ENCODE results near the gene PRCD.
"Not testable (repeated sequence)": the region's sequence is repeated elsewhere in the genome, so short reads cannot be mapped to it uniquely, and the experiment has no call there.

Gene PRCD

DNA sequence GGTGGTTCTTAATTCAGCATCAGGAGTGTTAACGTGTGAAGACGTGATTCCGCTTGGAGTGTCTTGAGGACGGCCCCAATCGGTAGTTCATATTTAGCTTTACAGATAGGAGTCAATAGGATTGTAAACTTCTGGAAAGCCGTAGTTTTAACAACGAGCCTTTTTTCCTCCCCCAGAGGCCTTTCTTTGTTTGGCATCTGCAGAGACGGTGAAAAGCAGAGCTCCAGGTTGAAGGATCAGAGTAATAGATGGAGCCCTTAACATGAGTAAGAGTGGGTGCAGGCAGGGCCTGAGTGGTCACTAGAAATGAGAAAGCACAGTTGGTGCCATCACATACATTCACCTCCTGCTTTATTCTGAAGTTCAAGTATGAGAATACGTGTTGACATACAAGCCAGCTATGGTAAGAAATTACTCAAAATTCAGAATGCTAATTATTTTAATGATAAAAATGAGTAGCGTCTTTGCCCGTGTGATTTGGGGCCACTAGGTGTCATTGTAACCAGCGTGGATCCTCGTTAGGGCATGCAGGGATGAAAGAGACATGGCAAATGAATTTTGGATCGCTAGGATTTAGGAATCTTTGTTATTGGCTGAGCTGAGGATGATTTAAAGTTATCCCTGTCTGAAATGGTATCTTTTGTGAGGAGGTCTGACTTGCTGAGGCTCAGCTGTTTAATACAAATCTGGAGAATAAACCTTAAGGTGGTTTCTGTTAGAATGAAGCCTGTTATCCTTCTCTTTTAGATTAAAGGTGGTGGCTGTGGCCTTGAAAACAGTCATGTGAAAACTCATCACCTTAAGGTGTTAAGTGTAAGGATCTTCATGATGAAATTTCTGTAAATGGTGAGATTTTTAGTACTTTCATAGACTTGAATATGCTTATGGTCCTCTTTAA lies 18.6 kb downstream of the PRCD start:
- peak overlapping the region; percentile 91 to 92 for H3K9ac ChIP-seq (ENCODE audit: low read depth in 1 of 2, low read length in 2 of 2)
- H3K27me3 ChIP-seq (ENCODE audit: control insufficient read depth in 1 of 2, insufficient read depth in 2 of 2, low read length in 2 of 2) = no peaks in the 10 kb centered on the region
- H3K4me3 ChIP-seq (ENCODE audit: low read depth in 1 of 2, low read length in 2 of 2) = peak overlapping the region; percentile 93 to 96
- H3K36me3 ChIP-seq (ENCODE audit: control insufficient read depth in 1 of 2, insufficient read depth in 2 of 2, low read length in 2 of 2) = peaks cover 8 to 16% of the 10 kb centered on the region in 2 donors
- peaks cover 37 to 38% of the 10 kb centered on the region in 2 donors for H3K4me1 ChIP-seq (ENCODE audit: control insufficient read depth in 1 of 2, insufficient read depth in 2 of 2, low read length in 2 of 2)
- H3K27ac ChIP-seq (ENCODE audit: low read depth, low read length) = no peak overlapping the region
- no peaks in the 10 kb centered on the region for H3K9me3 ChIP-seq (ENCODE audit: control insufficient read depth in 1 of 2, low read length in 2 of 2)

DNA sequence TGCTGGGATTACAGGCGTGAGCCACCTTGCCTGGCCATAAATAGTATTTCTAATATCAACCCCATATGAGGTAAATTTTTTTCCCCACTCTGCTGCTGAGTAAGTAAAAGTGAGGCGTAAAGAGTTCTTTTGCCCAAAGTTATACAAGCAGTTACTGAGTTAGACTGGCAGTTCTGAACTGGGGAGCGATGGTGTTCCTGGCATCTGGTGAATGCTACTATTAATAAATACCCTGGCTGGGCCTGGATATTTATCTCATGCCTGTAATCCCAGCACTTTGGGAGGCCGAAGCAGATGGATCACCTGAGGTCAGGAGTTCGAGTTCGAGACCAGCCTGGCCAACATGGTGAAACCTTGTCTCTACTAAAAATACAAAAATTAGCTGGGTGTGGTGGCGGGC lies 19.6 kb downstream of the PRCD start:
- H3K27ac ChIP-seq (ENCODE audit: low read depth, low read length); H3K9me3 ChIP-seq (ENCODE audit: control insufficient read depth in 1 of 2, low read length in 2 of 2); H3K27me3 ChIP-seq (ENCODE audit: control insufficient read depth in 1 of 2, insufficient read depth in 2 of 2, low read length in 2 of 2): not testable (repeated sequence)
- peaks cover 8 to 16% of the 10 kb centered on the region in 2 donors for H3K36me3 ChIP-seq (ENCODE audit: control insufficient read depth in 1 of 2, insufficient read depth in 2 of 2, low read length in 2 of 2)
- H3K9ac ChIP-seq (ENCODE audit: low read depth in 1 of 2, low read length in 2 of 2) = peak overlapping the region in 1 of 2 donors; percentile 91
- peaks cover 37 to 38% of the 10 kb centered on the region in 2 donors for H3K4me1 ChIP-seq (ENCODE audit: control insufficient read depth in 1 of 2, insufficient read depth in 2 of 2, low read length in 2 of 2)
- peak overlapping the region in 1 of 2 donors; percentile 16 for H3K4me3 ChIP-seq (ENCODE audit: low read depth in 1 of 2, low read length in 2 of 2)

DNA sequence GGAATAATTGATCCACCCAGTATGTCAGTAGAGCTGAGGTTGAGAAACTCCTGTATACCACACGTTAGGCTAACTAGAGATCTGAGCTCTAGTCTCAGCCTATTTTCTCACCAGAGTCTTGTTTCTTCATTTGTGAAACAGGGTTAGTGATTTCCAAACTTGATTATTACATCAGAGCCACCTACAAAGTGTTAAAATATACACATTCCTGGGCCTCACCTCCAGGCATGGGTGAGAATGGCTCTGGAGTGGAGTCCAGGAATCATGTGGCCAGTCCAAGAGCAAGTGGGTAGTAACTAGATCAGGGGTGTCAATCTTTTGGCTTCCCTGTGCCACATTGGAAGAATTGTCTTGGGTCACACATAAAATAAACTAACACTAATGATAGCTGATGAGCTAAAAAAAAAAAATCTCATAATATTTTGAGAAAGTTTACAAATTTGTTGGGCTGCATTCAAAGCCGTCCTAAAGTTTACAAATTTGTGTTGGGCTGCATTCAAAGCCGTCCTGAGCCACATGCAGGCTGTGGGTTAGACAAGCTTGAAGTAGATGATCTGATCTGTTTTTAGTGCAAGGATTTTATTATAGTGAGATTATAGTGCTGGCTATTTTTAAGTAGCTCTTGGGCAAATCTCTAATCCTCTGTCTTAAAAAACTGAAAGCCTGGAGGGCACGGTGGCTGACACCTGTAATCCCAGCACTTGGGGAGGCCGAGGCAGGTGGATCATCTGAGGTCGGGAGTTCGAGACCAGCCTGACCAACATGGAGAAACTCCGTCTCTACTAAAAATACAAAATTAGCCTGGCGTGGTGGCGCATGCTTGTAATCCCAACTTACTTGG lies 20.4 kb downstream of the PRCD start:
- Histone ChIP-seq H3K4me1 (ENCODE audit: control insufficient read depth in 1 of 2, insufficient read depth in 2 of 2, low read length in 2 of 2) (peaks cover 37 to 38% of the 10 kb centered on the region in 2 donors), H3K4me3 (ENCODE audit: low read depth in 1 of 2, low read length in 2 of 2) (no peak overlapping the region), H3K36me3 (ENCODE audit: control insufficient read depth in 1 of 2, insufficient read depth in 2 of 2, low read length in 2 of 2) (peaks cover 8 to 24% of the 10 kb centered on the region in 2 donors), H3K27me3 (ENCODE audit: control insufficient read depth in 1 of 2, insufficient read depth in 2 of 2, low read length in 2 of 2) (no peaks in the 10 kb centered on the region), H3K27ac (ENCODE audit: low read depth, low read length) (no peak overlapping the region), H3K9me3 (ENCODE audit: control insufficient read depth in 1 of 2, low read length in 2 of 2) (no peaks in the 10 kb centered on the region), H3K9ac (ENCODE audit: low read depth in 1 of 2, low read length in 2 of 2) (peak overlapping the region in 1 of 2 donors; percentile 43)

DNA sequence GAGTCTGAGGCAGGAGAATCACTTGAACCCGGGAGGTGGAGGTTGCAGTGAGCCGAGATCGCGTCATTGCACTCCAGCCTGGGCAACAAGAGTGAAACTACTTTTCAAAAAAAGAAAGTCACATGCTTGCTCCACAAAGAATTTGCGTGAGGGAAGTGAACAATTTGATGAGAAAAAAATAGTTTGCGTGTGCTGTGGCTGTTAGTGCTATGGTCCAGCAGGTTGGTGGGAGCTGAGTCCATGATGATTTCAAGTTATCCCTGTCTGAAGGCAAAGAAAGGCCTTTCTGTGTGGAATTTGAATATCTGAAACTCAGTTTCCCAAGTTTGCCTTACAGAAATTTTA lies 21.0 kb downstream of the PRCD start:
- Histone ChIP-seq H3K9ac (ENCODE audit: low read depth in 1 of 2, low read length in 2 of 2) (peak overlapping the region; percentile 32 to 43), H3K27me3 (ENCODE audit: control insufficient read depth in 1 of 2, insufficient read depth in 2 of 2, low read length in 2 of 2) (no peaks in the 10 kb centered on the region), H3K36me3 (ENCODE audit: control insufficient read depth in 1 of 2, insufficient read depth in 2 of 2, low read length in 2 of 2) (peaks cover 9 to 30% of the 10 kb centered on the region in 2 donors), H3K9me3 (ENCODE audit: control insufficient read depth in 1 of 2, low read length in 2 of 2) (no peaks in the 10 kb centered on the region), H3K4me1 (ENCODE audit: control insufficient read depth in 1 of 2, insufficient read depth in 2 of 2, low read length in 2 of 2) (peaks cover 37 to 38% of the 10 kb centered on the region in 2 donors), H3K27ac (ENCODE audit: low read depth, low read length) (no peak overlapping the region), H3K4me3 (ENCODE audit: low read depth in 1 of 2, low read length in 2 of 2) (peak overlapping the region in 1 of 2 donors; percentile 25)

DNA sequence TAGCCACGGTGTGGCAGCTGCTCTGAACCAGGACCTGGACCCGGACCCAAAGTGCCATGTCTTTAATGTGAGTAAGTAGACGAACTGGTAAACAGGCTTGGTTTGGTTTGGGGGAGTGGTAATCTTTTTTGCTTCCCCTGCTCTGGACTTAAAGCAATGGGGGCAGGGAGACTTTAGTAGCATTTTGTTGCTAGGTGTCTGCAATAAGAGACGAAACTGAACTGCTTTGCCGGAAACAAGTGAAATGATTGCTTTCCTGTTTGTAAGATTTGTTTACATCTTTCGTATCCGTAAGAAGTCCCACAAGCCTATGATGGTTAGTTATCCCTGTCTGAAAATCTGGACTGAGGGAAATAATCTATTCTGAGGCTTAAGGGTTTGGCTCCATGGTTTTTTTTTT lies 21.5 kb downstream of the PRCD start:
- no peak overlapping the region for H3K27ac ChIP-seq (ENCODE audit: low read depth, low read length)
- H3K9ac ChIP-seq (ENCODE audit: low read depth in 1 of 2, low read length in 2 of 2) = peak overlapping the region in 1 of 2 donors; percentile 32
- peaks cover 36 to 38% of the 10 kb centered on the region in 2 donors for H3K4me1 ChIP-seq (ENCODE audit: control insufficient read depth in 1 of 2, insufficient read depth in 2 of 2, low read length in 2 of 2)

DNA sequence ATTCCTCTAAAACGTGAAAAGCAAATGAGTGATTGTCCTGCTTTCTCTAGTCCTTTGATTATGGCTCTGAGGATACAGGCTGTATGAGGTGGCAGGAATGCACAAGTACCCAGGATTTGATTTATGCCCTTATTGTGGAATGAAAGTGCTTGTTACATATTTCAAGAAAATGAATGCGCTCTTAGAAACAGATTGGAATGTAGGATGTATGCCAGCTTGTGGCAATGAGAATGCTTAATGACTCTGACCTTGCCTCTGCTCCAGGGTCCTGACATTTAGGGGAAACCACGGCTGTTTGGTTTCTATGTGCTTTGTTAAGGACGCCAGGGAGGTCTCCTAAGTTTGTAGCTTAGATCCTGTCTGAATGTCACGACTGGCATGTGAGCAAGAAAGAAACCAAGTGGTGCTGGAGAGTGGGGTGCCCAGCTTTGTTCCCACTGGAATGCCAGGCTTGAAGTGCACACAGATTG lies 22.0 kb downstream of the PRCD start:
- no peaks in the 10 kb centered on the region for H3K9me3 ChIP-seq (ENCODE audit: control insufficient read depth in 1 of 2, low read length in 2 of 2)
- H3K9ac ChIP-seq (ENCODE audit: low read depth in 1 of 2, low read length in 2 of 2) = no peak overlapping the region
- H3K27me3 ChIP-seq (ENCODE audit: control insufficient read depth in 1 of 2, insufficient read depth in 2 of 2, low read length in 2 of 2) = no peaks in the 10 kb centered on the region
- peaks cover 33 to 38% of the 10 kb centered on the region in 2 donors for H3K4me1 ChIP-seq (ENCODE audit: control insufficient read depth in 1 of 2, insufficient read depth in 2 of 2, low read length in 2 of 2)
- peak overlapping the region; percentile 41 for H3K27ac ChIP-seq (ENCODE audit: low read depth, low read length)
- peaks cover 13 to 39% of the 10 kb centered on the region in 2 donors for H3K36me3 ChIP-seq (ENCODE audit: control insufficient read depth in 1 of 2, insufficient read depth in 2 of 2, low read length in 2 of 2)
- H3K4me3 ChIP-seq (ENCODE audit: low read depth in 1 of 2, low read length in 2 of 2) = no peak overlapping the region

More for the DNA sequence above, 21.5 kb downstream of the PRCD start:
- Histone ChIP-seq H3K4me3 (ENCODE audit: low read depth in 1 of 2, low read length in 2 of 2) (peak overlapping the region in 1 of 2 donors; percentile 25), H3K9me3 (ENCODE audit: control insufficient read depth in 1 of 2, low read length in 2 of 2) (no peaks in the 10 kb centered on the region), H3K27me3 (ENCODE audit: control insufficient read depth in 1 of 2, insufficient read depth in 2 of 2, low read length in 2 of 2) (no peaks in the 10 kb centered on the region), H3K36me3 (ENCODE audit: control insufficient read depth in 1 of 2, insufficient read depth in 2 of 2, low read length in 2 of 2) (peaks cover 13 to 34% of the 10 kb centered on the region in 2 donors)

DNA sequence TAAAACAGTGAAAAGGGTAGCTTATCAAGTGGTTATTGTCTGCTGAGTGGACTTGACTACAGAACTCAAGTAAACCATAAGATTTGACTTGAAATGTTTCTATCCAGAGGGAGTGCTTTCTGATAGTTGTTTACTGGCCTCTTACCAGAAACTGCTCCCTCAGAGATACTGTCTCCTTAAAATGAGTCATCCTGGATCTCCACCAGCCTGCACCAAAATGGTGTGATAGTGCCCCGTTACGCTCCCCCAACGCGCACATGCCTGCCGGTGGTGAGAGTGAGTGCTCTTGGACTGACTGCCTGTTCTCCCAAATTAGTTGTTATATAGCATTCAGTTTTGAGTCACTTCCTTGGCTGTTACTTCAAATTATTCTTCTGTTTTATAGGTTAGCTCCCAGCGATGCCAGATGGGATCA lies 22.9 kb downstream of the PRCD start:
- H3K4me1 ChIP-seq (ENCODE audit: control insufficient read depth in 1 of 2, insufficient read depth in 2 of 2, low read length in 2 of 2) = peaks cover 33 to 35% of the 10 kb centered on the region in 2 donors
- peaks cover 13 to 43% of the 10 kb centered on the region in 2 donors for H3K36me3 ChIP-seq (ENCODE audit: control insufficient read depth in 1 of 2, insufficient read depth in 2 of 2, low read length in 2 of 2)
- H3K27ac ChIP-seq (ENCODE audit: low read depth, low read length) = no peak overlapping the region

DNA sequence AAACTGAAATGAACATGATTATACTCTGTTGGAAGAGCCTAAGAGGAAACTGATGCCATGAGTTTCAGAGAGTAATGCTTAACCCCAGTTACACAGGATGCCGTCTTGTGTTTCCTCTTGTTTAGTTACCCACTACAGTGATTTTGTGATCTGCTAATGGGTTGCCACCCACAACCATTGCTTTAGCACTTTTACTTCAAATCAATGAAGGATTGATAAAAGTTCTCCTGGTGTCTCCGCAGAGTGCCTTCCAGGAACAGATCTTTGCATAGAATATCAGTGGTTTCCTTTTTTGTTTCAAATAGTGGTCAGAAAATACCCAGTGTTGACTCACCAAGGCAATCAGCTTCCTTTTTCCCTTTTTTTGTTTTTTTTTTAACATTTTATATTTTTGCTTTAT lies 23.5 kb downstream of the PRCD start:
- peaks cover 13 to 43% of the 10 kb centered on the region in 2 donors for H3K36me3 ChIP-seq (ENCODE audit: control insufficient read depth in 1 of 2, insufficient read depth in 2 of 2, low read length in 2 of 2)
- H3K4me3 ChIP-seq (ENCODE audit: low read depth in 1 of 2, low read length in 2 of 2); H3K9me3 ChIP-seq (ENCODE audit: control insufficient read depth in 1 of 2, low read length in 2 of 2); H3K27me3 ChIP-seq (ENCODE audit: control insufficient read depth in 1 of 2, insufficient read depth in 2 of 2, low read length in 2 of 2); H3K9ac ChIP-seq (ENCODE audit: low read depth in 1 of 2, low read length in 2 of 2); H3K27ac ChIP-seq (ENCODE audit: low read depth, low read length): not testable (repeated sequence)
- peaks cover 32 to 33% of the 10 kb centered on the region in 2 donors for H3K4me1 ChIP-seq (ENCODE audit: control insufficient read depth in 1 of 2, insufficient read depth in 2 of 2, low read length in 2 of 2)

More for the DNA sequence above, 22.9 kb downstream of the PRCD start:
- Histone ChIP-seq H3K27me3 (ENCODE audit: control insufficient read depth in 1 of 2, insufficient read depth in 2 of 2, low read length in 2 of 2) (no peaks in the 10 kb centered on the region), H3K9me3 (ENCODE audit: control insufficient read depth in 1 of 2, low read length in 2 of 2) (no peaks in the 10 kb centered on the region), H3K4me3 (ENCODE audit: low read depth in 1 of 2, low read length in 2 of 2) (no peak overlapping the region), H3K9ac (ENCODE audit: low read depth in 1 of 2, low read length in 2 of 2) (no peak overlapping the region)

DNA sequence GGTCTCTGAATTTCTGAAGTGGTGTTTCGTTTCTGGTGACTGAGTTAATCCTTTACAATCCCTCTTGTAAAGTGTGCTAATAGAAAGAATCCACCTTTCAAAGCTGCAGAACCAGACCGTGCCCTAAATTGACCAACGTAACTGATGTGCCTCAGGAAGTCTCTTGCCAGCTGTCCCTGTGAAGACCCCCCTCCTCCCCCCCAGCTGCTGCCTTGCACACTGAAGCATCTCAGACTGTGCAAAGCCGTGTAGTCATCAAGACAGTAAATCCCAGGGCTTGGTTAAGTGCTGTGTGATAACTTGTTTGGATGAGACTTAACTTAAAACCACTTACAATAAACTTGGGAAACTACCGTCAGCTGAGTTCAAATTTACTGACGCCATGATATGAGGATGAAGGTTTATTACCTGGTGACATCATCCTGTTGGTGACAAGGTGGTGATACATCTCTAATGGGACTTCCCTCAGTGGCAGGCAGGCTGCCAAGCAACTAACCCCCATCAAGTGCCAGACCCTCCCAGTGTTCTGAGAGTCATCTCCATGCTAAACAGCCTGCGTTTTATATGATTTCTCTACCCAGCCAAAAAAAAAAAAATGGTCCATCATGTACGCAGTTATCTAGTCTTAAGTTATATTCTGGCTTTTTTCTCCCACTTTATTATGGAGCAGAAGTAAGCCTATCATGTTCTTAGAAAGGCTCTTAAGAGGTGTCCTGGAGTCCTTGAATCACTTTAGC lies 25.3 kb downstream of the PRCD start:
- Histone ChIP-seq H3K36me3 (ENCODE audit: control insufficient read depth in 1 of 2, insufficient read depth in 2 of 2, low read length in 2 of 2) (peaks cover 13 to 43% of the 10 kb centered on the region in 2 donors), H3K4me1 (ENCODE audit: control insufficient read depth in 1 of 2, insufficient read depth in 2 of 2, low read length in 2 of 2) (peaks cover 15 to 21% of the 10 kb centered on the region in 2 donors)
- not testable (repeated sequence) for H3K27me3 ChIP-seq (ENCODE audit: control insufficient read depth in 1 of 2, insufficient read depth in 2 of 2, low read length in 2 of 2); H3K9me3 ChIP-seq (ENCODE audit: control insufficient read depth in 1 of 2, low read length in 2 of 2); H3K9ac ChIP-seq (ENCODE audit: low read depth in 1 of 2, low read length in 2 of 2); H3K27ac ChIP-seq (ENCODE audit: low read depth, low read length); H3K4me3 ChIP-seq (ENCODE audit: low read depth in 1 of 2, low read length in 2 of 2)

All from duodenal mucosa (tissue), 2 donors.